Hepatocyte (in vitro differentiated cells): Measurements from ENCODE around the gene HGD.

ENCODE experiments used
- CTCF ChIP-seq: fragments of 200-600 bp; sonication (generic); IDR thresholded peaks from 2 replicates; pipeline ENCODE4 v1.5.1; 2016; ENCODE audit warnings: antibody characterized with exemption, mild to moderate bottlenecking; ENCODE audit not compliant: poor library complexity
- EZH2phosphoT487 ChIP-seq: fragments of 200-600 bp; sonication (generic); IDR thresholded peaks from one replicate; pipeline ENCODE4 v1.6.1; 2018; ENCODE audit warnings: antibody characterized with exemption, mild to moderate bottlenecking, low read depth, moderate library complexity; ENCODE audit not compliant: unreplicated experiment, severe bottlenecking

- TF ChIP-seq CTCF (no peak), EZH2phosphoT487 (no peak)
Measured at GRCh38 chr3:120652896-120653545, 29.0 kb downstream of the HGD start.
